DOHH2 (cell line): Measurements from ENCODE around the gene SEC14L3.

ENCODE experiments used
- H3F3A ChIP-seq: fragments of 200-600 bp; sonication (generic), shearing (Covaris generic); 2 replicates; pipeline ENCODE4 v1.6.0; 2016; ENCODE audit warnings: antibody characterized with exemption, mild to moderate bottlenecking; ENCODE audit not compliant: control insufficient read depth, insufficient read depth
- H3K27ac ChIP-seq: fragments of 200-600 bp; sonication (generic); 2 replicates; pipeline ENCODE4 v1.5.1; 2014; ENCODE audit warnings: low read depth, mild to moderate bottlenecking, low read length, moderate library complexity
- H3K27me3 ChIP-seq: fragments of 200-600 bp; sonication (generic); 2 replicates; pipeline ENCODE4 v1.6.1; 2014; ENCODE audit warnings: mild to moderate bottlenecking, low read length, mixed read lengths; ENCODE audit not compliant: control insufficient read depth
- H3K36me3 ChIP-seq: fragments of 200-600 bp; sonication (generic); 2 replicates; pipeline ENCODE4 v1.6.1; 2014; ENCODE audit warnings: mild to moderate bottlenecking, low read length, moderate library complexity, mixed read lengths; ENCODE audit not compliant: control insufficient read depth
- H3K4me1 ChIP-seq: fragments of 200-600 bp; sonication (generic); 2 replicates; pipeline ENCODE4 v1.6.1; 2014; ENCODE audit warnings: mild to moderate bottlenecking, low read length, mixed read lengths; ENCODE audit not compliant: control insufficient read depth
- H3K4me2 ChIP-seq: fragments of 200-600 bp; sonication (generic); 2 replicates; pipeline ENCODE4 v1.6.0; 2014; ENCODE audit warnings: mild to moderate bottlenecking, low read length, moderate library complexity
- H3K4me3 ChIP-seq: fragments of 200-600 bp; sonication (generic); 2 replicates; pipeline ENCODE4 v1.5.1; 2014; ENCODE audit warnings: mild to moderate bottlenecking, low read length, mixed read lengths
- H3K79me2 ChIP-seq: fragments of 200-600 bp; sonication (generic); 2 replicates; pipeline ENCODE4 v1.6.1; 2014; ENCODE audit warnings: mild to moderate bottlenecking, low read length, mixed read lengths; ENCODE audit not compliant: control insufficient read depth
- H3K9me2 ChIP-seq: fragments of 200-600 bp; sonication (generic); replicated peaks from 2 replicates; pipeline ENCODE4 v1.6.1; 2014; ENCODE audit warnings: mild to moderate bottlenecking, low read length, mixed read lengths; ENCODE audit not compliant: control insufficient read depth
- H3K9me3 ChIP-seq: fragments of 200-600 bp; sonication (generic); 2 replicates; pipeline ENCODE4 v1.6.1; 2014; ENCODE audit warnings: antibody characterized with exemption, low read length, mixed read lengths; ENCODE audit not compliant: control insufficient read depth, insufficient read depth
- H4K20me1 ChIP-seq: fragments of 200-600 bp; sonication (generic); 2 replicates; pipeline ENCODE4 v1.6.0; 2014; ENCODE audit warnings: low read depth, mild to moderate bottlenecking, antibody characterized with exemption, low read length, moderate library complexity; ENCODE audit not compliant: control insufficient read depth, insufficient read depth
- EZH2phosphoT487 ChIP-seq: fragments of 200-600 bp; sonication (generic); IDR thresholded peaks from 2 replicates; pipeline ENCODE4 v1.6.1; 2017; ENCODE audit warnings: borderline replicate concordance, mild to moderate bottlenecking, antibody characterized with exemption, low read length, moderate library complexity, mixed read lengths
- TF ChIP-seq, protein P1 (sequence below): fragments of 200-600 bp; sonication (generic); IDR thresholded peaks from one replicate; pipeline ENCODE4 v1.5.1; 2014; ENCODE audit warnings: antibody characterized with exemption, mild to moderate bottlenecking, low read depth, low read length; ENCODE audit not compliant: poor library complexity, severe bottlenecking

The SEC14L3 gene

DNA sequence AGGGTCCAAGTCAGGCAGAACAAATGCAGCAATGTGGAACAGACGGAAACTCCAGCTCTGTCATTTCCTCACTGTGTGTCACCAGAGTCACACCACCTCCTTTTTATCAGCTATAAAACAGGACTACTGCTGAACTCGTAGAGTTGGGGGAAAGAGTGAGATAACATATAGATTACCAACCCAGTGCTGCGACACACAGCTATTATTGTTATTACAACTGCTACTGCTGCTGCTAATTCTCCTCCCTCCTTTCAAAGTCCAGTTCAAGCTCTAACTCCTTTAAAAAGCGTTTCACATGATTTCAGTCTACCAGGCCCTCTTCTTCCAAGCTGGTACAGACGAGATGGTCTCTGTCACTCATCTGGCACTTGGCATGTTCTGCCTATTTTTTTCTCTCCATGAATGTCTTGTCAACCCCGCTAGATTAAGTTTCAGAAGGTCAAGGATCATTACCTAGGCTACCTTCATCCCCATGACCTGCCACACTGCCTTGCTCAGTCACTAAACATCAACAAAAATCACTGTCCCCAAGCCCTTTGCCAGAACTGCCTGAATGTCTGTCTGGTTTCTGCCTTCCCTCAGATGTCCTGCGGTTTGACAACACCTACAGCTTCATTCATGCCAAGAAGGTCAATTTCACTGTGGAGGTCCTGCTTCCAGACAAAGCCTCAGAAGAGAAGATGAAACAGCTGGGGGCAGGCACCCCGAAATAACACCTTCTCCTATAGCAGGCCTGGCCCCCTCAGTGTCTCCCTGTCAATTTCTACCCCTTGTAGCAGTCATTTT, 49.9 kb downstream of the SEC14L3 start:
- Histone ChIP-seq H3K27me3 (no peaks in the 10 kb centered on the region), H3K4me1 (peaks cover 35% of the 10 kb centered on the region), H3K79me2 (peaks cover 50% of the 10 kb centered on the region), H3K36me3 (peaks cover 62% of the 10 kb centered on the region), H4K20me1 (0 out of 2 replicates have a peak, but pooled peaks cover 3% of the 10 kb centered on the region), H3K4me3 (peak overlapping the region; percentile 95), H3K4me2 (peak overlapping the region; percentile 99), H3K9me2 (no peaks in the 10 kb centered on the region), H3K27ac (no peak overlapping the region), H3F3A (peaks cover 10% of the 10 kb centered on the region; the same call in 1 of the 2 replicates), H3K9me3 (no peaks in the 10 kb centered on the region)
- TF ChIP-seq EZH2phosphoT487 = no peak
- TF ChIP-seq, protein P1, sequence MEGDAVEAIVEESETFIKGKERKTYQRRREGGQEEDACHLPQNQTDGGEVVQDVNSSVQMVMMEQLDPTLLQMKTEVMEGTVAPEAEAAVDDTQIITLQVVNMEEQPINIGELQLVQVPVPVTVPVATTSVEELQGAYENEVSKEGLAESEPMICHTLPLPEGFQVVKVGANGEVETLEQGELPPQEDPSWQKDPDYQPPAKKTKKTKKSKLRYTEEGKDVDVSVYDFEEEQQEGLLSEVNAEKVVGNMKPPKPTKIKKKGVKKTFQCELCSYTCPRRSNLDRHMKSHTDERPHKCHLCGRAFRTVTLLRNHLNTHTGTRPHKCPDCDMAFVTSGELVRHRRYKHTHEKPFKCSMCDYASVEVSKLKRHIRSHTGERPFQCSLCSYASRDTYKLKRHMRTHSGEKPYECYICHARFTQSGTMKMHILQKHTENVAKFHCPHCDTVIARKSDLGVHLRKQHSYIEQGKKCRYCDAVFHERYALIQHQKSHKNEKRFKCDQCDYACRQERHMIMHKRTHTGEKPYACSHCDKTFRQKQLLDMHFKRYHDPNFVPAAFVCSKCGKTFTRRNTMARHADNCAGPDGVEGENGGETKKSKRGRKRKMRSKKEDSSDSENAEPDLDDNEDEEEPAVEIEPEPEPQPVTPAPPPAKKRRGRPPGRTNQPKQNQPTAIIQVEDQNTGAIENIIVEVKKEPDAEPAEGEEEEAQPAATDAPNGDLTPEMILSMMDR = no peak

DNA sequence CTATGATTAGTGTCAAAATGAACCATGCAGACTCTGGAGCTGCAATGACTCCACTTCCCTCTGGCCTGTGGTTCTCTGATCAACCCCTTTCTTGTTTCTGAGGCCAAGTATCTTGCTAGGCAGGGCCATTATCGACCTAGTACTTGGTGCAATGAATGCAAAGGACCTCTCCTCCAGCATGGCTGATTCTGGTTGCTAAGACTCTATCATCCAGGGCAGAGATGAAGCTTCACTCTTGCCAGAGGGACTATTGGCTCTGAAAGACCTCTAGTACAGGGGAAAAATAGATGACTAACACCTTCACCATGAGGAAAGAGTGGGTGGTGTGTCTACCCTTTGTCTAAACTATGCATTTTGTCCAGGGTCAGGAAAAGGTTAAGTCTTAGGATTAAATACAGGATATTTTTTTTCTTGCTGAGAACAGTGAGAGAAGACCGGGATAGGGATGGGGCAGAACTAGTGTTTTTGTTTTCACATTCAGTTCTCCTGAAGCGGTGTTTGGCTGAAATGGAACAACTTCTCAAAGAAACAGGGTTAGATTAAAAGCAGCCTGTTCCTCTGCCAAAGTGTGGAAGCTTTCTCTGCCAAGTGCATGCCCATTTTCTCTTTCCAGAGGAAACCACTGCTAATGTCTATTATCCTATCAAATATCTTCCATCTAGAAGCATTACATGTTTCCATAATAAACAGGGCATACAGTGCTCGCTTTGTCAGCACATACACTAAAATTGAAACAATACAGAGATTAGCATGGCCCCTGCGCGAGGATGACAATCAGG, 51.3 kb downstream of the SEC14L3 start:
- Histone ChIP-seq H3K4me1 (peaks cover 26% of the 10 kb centered on the region), H3K36me3 (peaks cover 62% of the 10 kb centered on the region), H3K4me2 (no peak overlapping the region), H3K27me3 (no peaks in the 10 kb centered on the region), H4K20me1 (no peaks in the 10 kb centered on the region), H3K27ac (no peak overlapping the region), H3K79me2 (peaks cover 36% of the 10 kb centered on the region), H3K9me2 (no peaks in the 10 kb centered on the region), H3K4me3 (no peak overlapping the region), H3K9me3 (no peaks in the 10 kb centered on the region), H3F3A (peaks cover 8% of the 10 kb centered on the region; the same call in 1 of the 2 replicates)
- TF ChIP-seq, protein P1 = no peak
- TF ChIP-seq EZH2phosphoT487 = no peak

DNA sequence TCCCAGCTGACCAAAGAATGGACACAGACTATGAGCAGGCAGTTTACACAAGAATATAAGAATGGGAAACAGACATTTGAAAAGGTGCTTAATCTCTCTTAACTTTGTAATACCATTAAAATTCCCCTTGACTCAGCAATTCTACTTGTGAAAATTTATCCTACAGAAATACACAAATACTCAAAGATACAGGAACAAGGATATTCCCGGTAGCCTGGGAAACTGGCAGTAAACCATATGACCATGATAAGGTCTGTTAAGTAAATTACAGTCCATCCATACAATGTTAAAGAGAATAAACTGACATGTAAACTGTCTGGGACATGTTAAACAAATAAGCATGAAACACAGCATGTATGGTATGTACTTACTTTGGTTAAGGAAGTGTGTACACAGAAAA, 55.0 kb downstream of the SEC14L3 start:
- Histone ChIP-seq H4K20me1 (no peaks in the 10 kb centered on the region), H3K79me2 (peaks cover 6% of the 10 kb centered on the region), H3K9me2 (no peaks in the 10 kb centered on the region), H3K36me3 (peaks cover 58% of the 10 kb centered on the region), H3K27ac (no peak overlapping the region), H3K4me1 (peaks cover 5% of the 10 kb centered on the region), H3F3A (peaks cover 3% of the 10 kb centered on the region; the same call in 1 of the 2 replicates), H3K9me3 (no peaks in the 10 kb centered on the region), H3K27me3 (no peaks in the 10 kb centered on the region), H3K4me2 (no peak overlapping the region), H3K4me3 (no peak overlapping the region)
- TF ChIP-seq, protein P1 = no peak
- TF ChIP-seq EZH2phosphoT487 = no peak
